GM12865 (cell line): ENCODE measurements around the gene SCARB1.

Experiments
- DNase-seq: peaks from one replicate; pipeline ENCODE4 v3.0.0; 2010; ENCODE audit warnings: low read depth
- H3K4me3 ChIP-seq: 2 replicates; pipeline ENCODE4 v1.5.1; 2011; ENCODE audit warnings: mild to moderate bottlenecking, low read depth, low read length, control low read depth
- CTCF ChIP-seq: IDR thresholded peaks from 2 replicates; pipeline ENCODE4 v1.5.1; 2011; ENCODE audit warnings: low read length, control low read depth, low read depth, inconsistent platforms; ENCODE audit not compliant: insufficient read depth; ENCODE audit errors: missing control alignments

The SCARB1 gene

GRCh38 chr12:124765581-124766489 lies 97.8 kb downstream of the SCARB1 start:
- H3K4me3 ChIP-seq: no peak overlapping the region
- DNase-seq: no peak
- no peak for TF ChIP-seq CTCF

GRCh38 chr12:124764870-124765580 lies 98.6 kb downstream of the SCARB1 start:
- TF ChIP-seq CTCF: no peak
- DNase-seq: no peak
- no peak overlapping the region for H3K4me3 ChIP-seq

- TF ChIP-seq CTCF: peak; percentile 60
These were observed 99.2 kb downstream of the SCARB1 start for GRCh38 chr12:124764451-124764850.

GRCh38 chr12:124763594-124763979 lies 100.1 kb downstream of the SCARB1 start:
- no peak overlapping the region for H3K4me3 ChIP-seq
- no peak for DNase-seq
- TF ChIP-seq CTCF: no peak

More at GRCh38 chr12:124764451-124764850, 99.2 kb downstream of the SCARB1 start:
- H3K4me3 ChIP-seq: no peak overlapping the region
- DNase-seq: peak; percentile 77

- no peak overlapping the region for H3K4me3 ChIP-seq
- no peak for TF ChIP-seq CTCF
- no peak for DNase-seq
These were observed 100.7 kb downstream of the SCARB1 start for GRCh38 chr12:124762791-124763593.

GRCh38 chr12:124762384-124762783 lies 101.3 kb downstream of the SCARB1 start:
- no peak overlapping the region for H3K4me3 ChIP-seq
- TF ChIP-seq CTCF: no peak
- DNase-seq: no peak
